Small intestine (tissue), 7 donors: ENCODE data around the gene GTSF1L. TPM values are rescaled to one million over a fixed set of nuclear protein-coding genes. Genes with fewer than 3 reads are reported as not detected.

Experiments used
- DNase-seq, 2 donors: peaks; one replicate each; pipeline versions ENCODE4 v3.0.0 to v3.0.0-alpha.2; 2013
- FAIRE-seq: peaks from 2 replicates; lab custom pipeline; 2012; peaks lifted over from hg19 to GRCh38; lab: Jason Lieb, UNC
- H3K27ac ChIP-seq, 3 donors: one replicate each; pipeline ENCODE4 v1.5.1; 2013; ENCODE audit warnings: low read length in 2 of 3, mild to moderate bottlenecking in 2 of 3, control low read depth in 1 of 3, inconsistent platforms in 1 of 3, low read depth in 1 of 3, moderate library complexity in 1 of 3
- H3K27me3 ChIP-seq, 3 donors: one replicate each; pipeline ENCODE4 v1.6.1; 2013; ENCODE audit warnings: low read length in 3 of 3, inconsistent platforms in 1 of 3; ENCODE audit not compliant: control insufficient read depth in 3 of 3, insufficient read depth in 3 of 3
- H3K36me3 ChIP-seq, 3 donors: one replicate each; pipeline ENCODE4 v1.6.1; 2013; ENCODE audit warnings: low read length in 3 of 3, inconsistent platforms in 1 of 3, low read depth in 1 of 3, mild to moderate bottlenecking in 1 of 3, moderate library complexity in 1 of 3; ENCODE audit not compliant: control insufficient read depth in 3 of 3, insufficient read depth in 2 of 3
- H3K4me1 ChIP-seq, 3 donors: one replicate each; pipeline ENCODE4 v1.6.1; 2013; ENCODE audit warnings: low read length in 2 of 3, inconsistent platforms in 1 of 3, low read depth in 1 of 3, mild to moderate bottlenecking in 1 of 3, moderate library complexity in 1 of 3; ENCODE audit not compliant: control insufficient read depth in 3 of 3, insufficient read depth in 2 of 3
- H3K4me3 ChIP-seq, 3 donors: one replicate each; pipeline ENCODE4 v1.5.1; 2013; ENCODE audit warnings: low read length in 3 of 3, control low read depth in 1 of 3, inconsistent platforms in 1 of 3, low read depth in 1 of 3, mild to moderate bottlenecking in 1 of 3, moderate library complexity in 1 of 3
- H3K9me3 ChIP-seq, 2 donors: one replicate each; pipeline ENCODE4 v1.6.1; 2013; ENCODE audit warnings: low read depth in 1 of 2, low read length in 1 of 2; ENCODE audit not compliant: control insufficient read depth in 2 of 2, insufficient read depth in 1 of 2
- WGBS, 3 donors: extraction: QIAGEN DNeasy Blood & Tissue Kit; methylation state at CpG; one replicate each; pipeline ENCODE4 v1.1.7; 2013; 5-methylcytosine and 5-hydroxymethylcytosine counted together
- polyA plus RNA-seq, 4 donors: library from polyadenylated mRNA; stranded (reverse) in 3 of 4; unstranded in 1 of 4; fragments of 200-250 nt in 3 of 4; fragments of 120-200 nt in 1 of 4; gene quantifications; one replicate each; pipeline versions ENCODE4 v1.2.1 to v1.2.3, GENCODE V29; 2013
- donor health status: healthy with polysubstance abuse.
- donor health status: control.
- donor health status: control.
- donor health status: Bipolar disorder and iron deficiency.
- donor health status: healthy.

The GTSF1L gene
- polyA plus RNA-seq, 4 donors: not detected

GRCh38 chr20:43750774-43751166 lies 24.0 kb upstream of the GTSF1L start:
- H3K27me3 ChIP-seq: no peaks in the 10 kb centered on the region
- H3K4me3 ChIP-seq: no peak overlapping the region
- H3K27ac ChIP-seq: peak overlapping the region in 1 of 3 donors; percentile 48
- DNase-seq: no peak
- no peaks in the 10 kb centered on the region for H3K4me1 ChIP-seq
- no peak for FAIRE-seq
- H3K9me3 ChIP-seq: no peaks in the 10 kb centered on the region
- H3K36me3 ChIP-seq: no peaks in the 10 kb centered on the region

GRCh38 chr20:43749734-43750294 lies 23.0 kb upstream of the GTSF1L start:
- 8 to 9% (median 9%) methylated on average over 23 of the region's 23 CpGs for WGBS, 3 donors
- Histone ChIP-seq H3K4me1 (no peaks in the 10 kb centered on the region), H3K36me3 (no peaks in the 10 kb centered on the region), H3K4me3 (no peak overlapping the region), H3K27ac (no peak overlapping the region), H3K27me3 (peaks cover 0 to 3% (median 0%) of the 10 kb centered on the region in 3 donors), H3K9me3 (no peaks in the 10 kb centered on the region)
- peak; percentile 54 to 67 for DNase-seq
- no peak for FAIRE-seq

- Histone ChIP-seq H3K9me3 (no peaks in the 10 kb centered on the region), H3K27ac (no peak overlapping the region), H3K4me3 (no peak overlapping the region), H3K27me3 (peaks cover 0 to 3% (median 0%) of the 10 kb centered on the region in 3 donors), H3K4me1 (no peaks in the 10 kb centered on the region), H3K36me3 (no peaks in the 10 kb centered on the region)
- FAIRE-seq (no peak), DNase-seq (no peak)
- WGBS, 3 donors: 88 to 98% (median 92%) methylated on average over 1 of the region's 1 CpG
Measured at GRCh38 chr20:43748274-43748673, 21.5 kb upstream of the GTSF1L start.

GRCh38 chr20:43746344-43747137 lies 19.7 kb upstream of the GTSF1L start:
- H3K4me1 ChIP-seq: no peaks in the 10 kb centered on the region
- DNase-seq (no peak), FAIRE-seq (no peak)
- 27 to 43% (median 34%) methylated on average over 12 of the region's 12 CpGs for WGBS, 3 donors
- no peaks in the 10 kb centered on the region for H3K9me3 ChIP-seq
- no peak overlapping the region for H3K4me3 ChIP-seq
- H3K27ac ChIP-seq: no peak overlapping the region
- H3K36me3 ChIP-seq: no peaks in the 10 kb centered on the region
- peaks cover 0 to 3% (median 0%) of the 10 kb centered on the region in 3 donors for H3K27me3 ChIP-seq

- Histone ChIP-seq H3K9me3 (no peaks in the 10 kb centered on the region), H3K36me3 (no peaks in the 10 kb centered on the region), H3K27me3 (peaks cover 0 to 3% (median 0%) of the 10 kb centered on the region in 3 donors), H3K4me3 (no peak overlapping the region), H3K4me1 (no peaks in the 10 kb centered on the region), H3K27ac (no peak overlapping the region)
- DNase-seq: peak in 1 of 2 donors; percentile 29
- 40 to 42% (median 40%) methylated on average over 12 of the region's 12 CpGs for WGBS, 3 donors
- FAIRE-seq: no peak
Measured at GRCh38 chr20:43744966-43745730, 18.3 kb upstream of the GTSF1L start.

GRCh38 chr20:43744151-43744611 lies 17.4 kb upstream of the GTSF1L start:
- Histone ChIP-seq H3K27ac (no peak overlapping the region), H3K36me3 (no peaks in the 10 kb centered on the region), H3K4me1 (no peaks in the 10 kb centered on the region), H3K9me3 (no peaks in the 10 kb centered on the region), H3K27me3 (peaks cover 0 to 3% (median 0%) of the 10 kb centered on the region in 3 donors), H3K4me3 (no peak overlapping the region)
- FAIRE-seq: no peak
- WGBS, 3 donors: 34 to 46% (median 39%) methylated on average over 9 of the region's 9 CpGs
- no peak for DNase-seq

GRCh38 chr20:43740642-43741041 lies 13.8 kb upstream of the GTSF1L start:
- Histone ChIP-seq H3K36me3 (no peaks in the 10 kb centered on the region), H3K27me3 (peaks cover 0 to 3% (median 0%) of the 10 kb centered on the region in 3 donors), H3K4me1 (no peaks in the 10 kb centered on the region), H3K4me3 (no peak overlapping the region), H3K9me3 (no peaks in the 10 kb centered on the region), H3K27ac (no peak overlapping the region)
- WGBS, 3 donors: 88 to 94% (median 94%) methylated on average over 3 of the region's 3 CpGs
- DNase-seq: no peak
- FAIRE-seq: no peak

GRCh38 chr20:43739148-43739749 lies 12.4 kb upstream of the GTSF1L start:
- Histone ChIP-seq H3K27ac (no peak overlapping the region), H3K4me3 (no peak overlapping the region), H3K36me3 (no peaks in the 10 kb centered on the region), H3K4me1 (no peaks in the 10 kb centered on the region), H3K9me3 (no peaks in the 10 kb centered on the region), H3K27me3 (no peaks in the 10 kb centered on the region)
- 82 to 90% (median 86%) methylated on average over 9 of the region's 9 CpGs for WGBS, 3 donors
- DNase-seq (no peak), FAIRE-seq (no peak)
